Endothelial cell of umbilical vein (primary cell): ENCODE measurements around the gene BMP2K. TPM values are rescaled to one million over a fixed set of nuclear protein-coding genes. Genes with fewer than 3 reads are reported as not detected.

Experiments used
- BruUV-seq: library from RNA; stranded (reverse); fragments of 400-500 nt; replicated peaks from 2 replicates; lab custom pipeline; 2021; lab: Mats Ljungman, UMichigan
- CTCF ChIA-PET: fragments of 300-600, 350-600 bp; sonication (Branson Sonifier 250); formaldehyde crosslinking; loops from one replicate; lab custom pipeline; 2021; ENCODE audit warnings: antibody characterized with exemption, inconsistent platforms; lab: Charles Lee
- POLR2A ChIA-PET: fragments of 300-600, 350-600 bp; sonication (Branson Sonifier 250); formaldehyde crosslinking; loops from one replicate; lab custom pipeline; 2021; ENCODE audit warnings: antibody characterized with exemption, inconsistent platforms; lab: Charles Lee
- DNase-seq: peaks from one replicate; pipeline ENCODE4 v3.0.0-alpha.2; 2011; ENCODE audit warnings: low read depth, low spot score
- FAIRE-seq: peaks from 2 replicates; lab custom pipeline; 2011; peaks lifted over from hg19 to GRCh38; lab: Jason Lieb, UNC
- H2AFZ ChIP-seq: 2 replicates; pipeline ENCODE4 v1.6.0; 2012; ENCODE audit warnings: low read depth, low read length, control low read depth, inconsistent platforms
- H3K27ac ChIP-seq: 2 replicates; pipeline ENCODE4 v1.5.1; 2011; ENCODE audit warnings: low read depth, mild to moderate bottlenecking, control low read depth, low read length, moderate library complexity; ENCODE audit not compliant: insufficient read depth
- H3K27me3 ChIP-seq, 2 experiments: 2 replicates each; pipeline versions ENCODE4 v1.6.0 to v1.6.1; 2011; ENCODE audit warnings: low read length in 2 of 2, mixed read lengths in 1 of 2; ENCODE audit not compliant: control insufficient read depth in 2 of 2, insufficient read depth in 2 of 2
- H3K36me3 ChIP-seq, 2 experiments: 2 replicates in 1 of 2; 3 replicates in 1 of 2; pipeline ENCODE4 v1.5.1; 2011; ENCODE audit warnings: low read length in 2 of 2, mild to moderate bottlenecking in 1 of 2, moderate library complexity in 1 of 2; ENCODE audit not compliant: control insufficient read depth in 2 of 2, insufficient read depth in 2 of 2; ENCODE audit errors: extremely low read depth in 1 of 2
- H3K4me1 ChIP-seq: 3 replicates; pipeline ENCODE4 v1.5.1; 2011; ENCODE audit warnings: mild to moderate bottlenecking, low read length; ENCODE audit not compliant: control insufficient read depth, insufficient read depth; ENCODE audit errors: extremely low read depth
- H3K4me2 ChIP-seq: 2 replicates; pipeline ENCODE4 v1.6.1; 2011; ENCODE audit warnings: low read length, control low read depth, mixed read lengths; ENCODE audit not compliant: insufficient read depth
- H3K4me3 ChIP-seq, 3 experiments: fragments of 200-600 bp in 1 of 3; sonication (generic), shearing (Covaris generic) in 1 of 3; replicated peaks in 1 of 3; 2 replicates each; pipeline ENCODE4 v1.5.1; 2011 to 2016; ENCODE audit warnings: control low read depth in 3 of 3, low read length in 3 of 3, mild to moderate bottlenecking in 2 of 3, inconsistent platforms in 1 of 3, low read depth in 1 of 3, moderate library complexity in 1 of 3; ENCODE audit not compliant: insufficient read depth in 1 of 3
- H3K79me2 ChIP-seq: 2 replicates; pipeline ENCODE4 v1.6.0; 2012; ENCODE audit warnings: low read length, inconsistent platforms; ENCODE audit not compliant: control insufficient read depth, insufficient read depth
- H3K9ac ChIP-seq: replicated peaks from 2 replicates; pipeline ENCODE3; 2011; ENCODE audit warnings: low read length, control low read depth; ENCODE audit not compliant: insufficient read depth; ENCODE audit errors: extremely low read depth
- H3K9me1 ChIP-seq: replicated peaks from 3 replicates; pipeline ENCODE4 v1.6.0; 2011; ENCODE audit warnings: mild to moderate bottlenecking, low read length; ENCODE audit not compliant: control insufficient read depth, insufficient read depth; ENCODE audit errors: extremely low read depth
- H3K9me3 ChIP-seq: replicated peaks from 2 replicates; pipeline ENCODE4 v1.5.1; 2012; ENCODE audit warnings: low read length, inconsistent platforms; ENCODE audit not compliant: control insufficient read depth, insufficient read depth
- H4K20me1 ChIP-seq: replicated peaks from 2 replicates; pipeline ENCODE3; 2011; ENCODE audit warnings: mild to moderate bottlenecking, low read length; ENCODE audit not compliant: control insufficient read depth, insufficient read depth; ENCODE audit errors: extremely low read depth
- EZH2 ChIP-seq: IDR thresholded peaks from 2 replicates; pipeline ENCODE4 v1.6.1; 2012; ENCODE audit warnings: borderline replicate concordance, low read depth, mild to moderate bottlenecking, moderate library complexity, low read length, inconsistent platforms; ENCODE audit not compliant: severe bottlenecking
- FOS ChIP-seq: IDR thresholded peaks from 2 replicates; pipeline ENCODE4 v1.6.1; 2011; ENCODE audit warnings: mild to moderate bottlenecking, low read length, moderate library complexity, borderline replicate concordance; ENCODE audit not compliant: insufficient read depth
- GATA2 ChIP-seq: IDR thresholded peaks from 2 replicates; pipeline ENCODE4 v1.7.0; 2011; ENCODE audit warnings: low read depth, mild to moderate bottlenecking, moderate library complexity, mixed read lengths, low read length; ENCODE audit not compliant: insufficient read length, insufficient read depth
- MYC ChIP-seq: IDR thresholded peaks from one replicate; pipeline ENCODE4 v1.6.1; 2011; ENCODE audit warnings: mild to moderate bottlenecking, low read depth, low read length
- POLR2A ChIP-seq: IDR thresholded peaks from 2 replicates; pipeline ENCODE4 v1.6.1; 2012; ENCODE audit warnings: low read depth, mild to moderate bottlenecking, control low read depth, low read length
- POLR2AphosphoS5 ChIP-seq: IDR thresholded peaks from 2 replicates; pipeline ENCODE4 v1.6.1; 2012; ENCODE audit warnings: low read depth, mild to moderate bottlenecking, control low read depth, low read length, moderate library complexity; ENCODE audit not compliant: insufficient read depth
- dilution Hi-C: fragments of 300-500 bp; cut with MboI; formaldehyde crosslinking; loops from one replicate; pipeline ENCODE4 v1.15.0; 2019; ENCODE audit warnings: low sequenced_read_pairs; ENCODE audit not compliant: extremely low pct_ligation_motif_present
- intact Hi-C: fragments of 100-400 bp; cut with micrococcal nuclease; formaldehyde crosslinking; loops from one replicate; pipeline ENCODE4 v1.10.0; 2022
- polyA plus RNA-seq, 4 experiments: library from polyadenylated mRNA; depleted of rRNA in 3 of 4; stranded (reverse) in 3 of 4; unstranded in 1 of 4; fragments of >200 nt; gene quantifications; 2 replicates each; pipeline versions ENCODE4 v1.2.1 to v1.2.3, GENCODE V29; 2011 to 2012; ENCODE audit warnings: missing spikeins in 1 of 4
- total RNA-seq: library from RNA; stranded (reverse); gene quantifications from 2 replicates; pipeline ENCODE4 v1.2.3, GENCODE V29; 2021
- TF ChIP-seq, protein P1 (sequence below): IDR thresholded peaks from 2 replicates; pipeline ENCODE4 v1.6.1; 2011; ENCODE audit not compliant: insufficient read depth, insufficient read length

Gene BMP2K
- total and polyA plus RNA-seq, 2 donors (not counting 3 experiments of a cell fraction or from before 2014, with no cell fraction given), result 16.1 to 37.9 TPM

DNA sequence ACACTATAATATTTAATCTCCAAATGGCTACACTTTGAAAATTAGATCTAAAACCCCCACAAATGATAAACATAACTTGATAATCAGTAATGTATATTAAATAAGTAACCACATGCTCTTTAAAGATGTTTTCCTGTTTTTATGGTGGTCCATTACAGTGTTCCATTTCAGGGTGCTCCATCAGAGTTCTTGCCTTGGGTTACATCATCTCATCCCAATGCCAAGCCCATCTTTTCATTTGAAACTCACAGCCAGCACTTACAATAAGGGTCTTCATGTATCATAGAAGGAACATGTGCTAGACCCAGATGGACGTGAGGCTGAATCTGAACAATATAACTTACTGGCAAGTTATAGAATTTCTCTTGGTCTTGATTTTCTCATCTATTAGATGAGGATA is 173.6 kb downstream of the BMP2K start:
- no TSS peak for BruUV-seq
- no peaks in the 10 kb centered on the region for H4K20me1 ChIP-seq
- ChIA-PET POLR2A (no interaction called here), CTCF (no interaction called here)
- H2AFZ ChIP-seq, result no peak overlapping the region
- no peak overlapping the region for H3K27ac ChIP-seq
- DNase-seq (no peak), FAIRE-seq (no peak)
- H3K27me3 ChIP-seq, result peaks cover 10% of the 10 kb centered on the region in 2 experiments
- dilution Hi-C loops, result no loop called here
- no peak for TF ChIP-seq GATA2
- TF ChIP-seq, protein P1, sequence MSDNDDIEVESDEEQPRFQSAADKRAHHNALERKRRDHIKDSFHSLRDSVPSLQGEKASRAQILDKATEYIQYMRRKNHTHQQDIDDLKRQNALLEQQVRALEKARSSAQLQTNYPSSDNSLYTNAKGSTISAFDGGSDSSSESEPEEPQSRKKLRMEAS, result no peak
- TF ChIP-seq POLR2AphosphoS5, result no peak
- no peak for TF ChIP-seq FOS
- no peak for TF ChIP-seq POLR2A
- no peak for TF ChIP-seq EZH2
- no peak for TF ChIP-seq MYC
- no peaks in the 10 kb centered on the region for H3K9me3 ChIP-seq
- no peaks in the 10 kb centered on the region for H3K79me2 ChIP-seq
- intact Hi-C loops, result loop anchor here (5.0 to 10.0 kb wide), 4 partner anchors 93 to 1253 kb away; no protein-coding TSS in a partner anchor
- H3K36me3 ChIP-seq, result no peaks in the 10 kb centered on the region
- no peaks in the 10 kb centered on the region for H3K9me1 ChIP-seq
- H3K4me2 ChIP-seq, result no peak overlapping the region
- no peak overlapping the region for H3K4me3 ChIP-seq
- no peaks in the 10 kb centered on the region for H3K4me1 ChIP-seq
- H3K9ac ChIP-seq, result no peak overlapping the region
